WTC11 (cell line): Measurements from ENCODE around the gene WDR18. TPM values are rescaled to one million over a fixed set of nuclear protein-coding genes. Genes with fewer than 3 reads are reported as not detected.

Experiments used
- ATAC-seq: fragments of 200-7000 bp; cut with Tn5 transposase; 2 replicates; pipeline ENCODE4 v1.10.0; 2021; ENCODE audit warnings: mild to moderate bottlenecking, moderate library complexity
- CTCF ChIA-PET: fragments of 300-600 bp; sonication (Branson Sonifier 250); formaldehyde crosslinking; loops from one replicate; lab custom pipeline; 2021; ENCODE audit warnings: antibody characterized with exemption; lab: Charles Lee
- POLR2A ChIA-PET: fragments of 350-600 bp; sonication (Branson Sonifier 250); formaldehyde crosslinking; loops from one replicate; lab custom pipeline; 2021; ENCODE audit warnings: antibody characterized with exemption; lab: Charles Lee
- DNase-seq: peaks from one replicate; pipeline ENCODE4 v3.0.0; 2021; ENCODE audit warnings: low spot score
- H3K27ac Mint-ChIP-seq: 2 replicates; pipeline ENCODE4 v1.8.0; 2021; ENCODE audit warnings: mixed read lengths
- H3K27me3 Mint-ChIP-seq: 2 replicates; pipeline ENCODE4 v1.8.0; 2021; ENCODE audit warnings: low read depth, mild to moderate bottlenecking, moderate library complexity, mixed read lengths
- H3K36me3 Mint-ChIP-seq: 2 replicates; pipeline ENCODE4 v1.8.0; 2021; ENCODE audit warnings: mixed read lengths
- H3K4me1 Mint-ChIP-seq: 2 replicates; pipeline ENCODE4 v1.8.0; 2022; ENCODE audit warnings: mixed read lengths
- H3K4me3 Mint-ChIP-seq: 2 replicates; pipeline ENCODE4 v1.8.0; 2021; ENCODE audit warnings: mild to moderate bottlenecking, moderate library complexity, mixed read lengths
- H3K9me3 Mint-ChIP-seq: 2 replicates; pipeline ENCODE4 v1.8.0; 2021; ENCODE audit warnings: mixed read lengths
- CREB1 ChIP-seq: sonication (generic); formaldehyde crosslinking; IDR thresholded peaks from 2 replicates; pipeline ENCODE4 v1.8.0; 2023; ENCODE audit warnings: mild to moderate bottlenecking, missing genetic modification reagents
- CTCF ChIP-seq: fragments of 200-600 bp; IDR thresholded peaks from 2 replicates; pipeline ENCODE4 v1.8.0; 2022; ENCODE audit warnings: antibody characterized with exemption
- FOXP4 ChIP-seq: sonication (generic); formaldehyde crosslinking; IDR thresholded peaks from 2 replicates; pipeline ENCODE4 v1.8.0; 2022; ENCODE audit warnings: mild to moderate bottlenecking, missing genetic modification reagents
- GABPB1 ChIP-seq: sonication (generic); formaldehyde crosslinking; IDR thresholded peaks from 2 replicates; pipeline ENCODE4 v1.8.1; 2023; ENCODE audit warnings: mild to moderate bottlenecking, missing genetic modification reagents
- GTF2I ChIP-seq: fragments of 250-450 bp; sonication (Bioruptor Pico); conservative IDR thresholded peaks from 2 replicates; pipeline ENCODE4 v1.4.0; 2021; ENCODE audit warnings: mild to moderate bottlenecking
- HMGXB4 ChIP-seq: sonication (generic); formaldehyde crosslinking; IDR thresholded peaks from 2 replicates; pipeline ENCODE4 v1.8.1; 2023; ENCODE audit warnings: mild to moderate bottlenecking, moderate library complexity, missing genetic modification reagents
- KAT7 ChIP-seq: sonication (generic); formaldehyde crosslinking; IDR thresholded peaks from 2 replicates; pipeline ENCODE4 v1.8.1; 2023; ENCODE audit warnings: missing genetic modification reagents, mild to moderate bottlenecking, borderline replicate concordance
- NR2C2 ChIP-seq: sonication (generic); formaldehyde crosslinking; IDR thresholded peaks from 2 replicates; pipeline ENCODE4 v1.8.0; 2022; ENCODE audit warnings: mild to moderate bottlenecking, missing genetic modification reagents
- OVOL2 ChIP-seq: fragments of 250-450 bp; sonication (Bioruptor Pico); IDR thresholded peaks from 2 replicates; pipeline ENCODE4 v1.9.0; 2021; ENCODE audit warnings: mild to moderate bottlenecking, borderline replicate concordance
- PRDM15 ChIP-seq: sonication (generic); formaldehyde crosslinking; IDR thresholded peaks from 2 replicates; pipeline ENCODE4 v1.8.0; 2022; ENCODE audit warnings: missing genetic modification reagents
- SMAD3 ChIP-seq: sonication (generic); formaldehyde crosslinking; IDR thresholded peaks from 2 replicates; pipeline ENCODE4 v1.8.0; 2022; ENCODE audit warnings: missing genetic modification reagents, mild to moderate bottlenecking, borderline replicate concordance
- SP1 ChIP-seq: sonication (generic); formaldehyde crosslinking; conservative IDR thresholded peaks from 2 replicates; pipeline ENCODE4 v1.8.1; 2022; ENCODE audit warnings: missing genetic modification reagents
- STAT6 ChIP-seq: sonication (generic); formaldehyde crosslinking; conservative IDR thresholded peaks from 2 replicates; pipeline ENCODE4 v1.8.1; 2023; ENCODE audit warnings: mild to moderate bottlenecking, low read depth, missing genetic modification reagents, moderate library complexity
- TEAD4 ChIP-seq: sonication (generic); formaldehyde crosslinking; IDR thresholded peaks from 2 replicates; pipeline ENCODE4 v1.8.0; 2022; ENCODE audit warnings: mild to moderate bottlenecking, missing genetic modification reagents
- ZNF121 ChIP-seq: sonication (generic); formaldehyde crosslinking; IDR thresholded peaks from 2 replicates; pipeline ENCODE4 v1.8.0; 2023; ENCODE audit warnings: missing genetic modification reagents
- ZNF423 ChIP-seq: fragments of 250-450 bp; sonication (Bioruptor Pico); IDR thresholded peaks from 2 replicates; pipeline ENCODE4 v2.1.2; 2022; ENCODE audit warnings: mild to moderate bottlenecking, moderate library complexity
- total RNA-seq: library from RNA; stranded (reverse); gene quantifications from 3 replicates; pipeline ENCODE4 v1.2.3, GENCODE V29; 2021

The WDR18 gene
- total RNA-seq, 1 experiment from 2014 or later, result 140 TPM

- no peak for TF ChIP-seq STAT6 (CRISPR knock-in tag)
- TF ChIP-seq HMGXB4 (CRISPR knock-in tag), result 0 out of 2 replicates have a peak, but pooled peaks have one; percentile 33
- no peak for TF ChIP-seq GABPB1
- TF ChIP-seq CREB1 (CRISPR knock-in tag), result no peak
- TF ChIP-seq NR2C2 (CRISPR knock-in tag), result peak; percentile 89
- TF ChIP-seq SMAD3 (CRISPR knock-in tag), result no peak
- TF ChIP-seq, all 79 proteins: peak for 7
These were observed 3.8 kb upstream of the WDR18 start (continued) for GRCh38 chr19:980133-980998.

GRCh38 chr19:982567-983170 is 1.5 kb upstream of the WDR18 start:
- ATAC-seq (peak; percentile 79), DNase-seq (peak; percentile 86)
- ChIA-PET POLR2A (interaction anchor here (0.7 kb wide), 1 partner anchor 60 kb away, joined by 6 read pairs; no protein-coding TSS in a partner anchor), CTCF (interaction anchor here (0.6 to 2.4 kb wide), 4 partner anchors 12 to 126 kb away, joined by 3 to 24 read pairs (median 6); no protein-coding TSS in a partner anchor)
- Mint-ChIP-seq H3K27ac (no peak overlapping the region), H3K4me1 (peaks cover 18% of the 10 kb centered on the region), H3K27me3 (no peaks in the 10 kb centered on the region), H3K36me3 (peaks cover 8% of the 10 kb centered on the region; the same call in 1 of the 2 replicates), H3K9me3 (no peaks in the 10 kb centered on the region), H3K4me3 (no peak overlapping the region; the same call in 1 of the 2 replicates)
- TF ChIP-seq CTCF (peak; percentile 97), OVOL2 (CRISPR knock-in tag) (no peak), TEAD4 (CRISPR knock-in tag) (no peak), FOXP4 (peak; percentile 50; the same call in 1 of the 2 replicates), KAT7 (CRISPR knock-in tag) (0 out of 2 replicates have a peak, but pooled peaks have one; percentile 35), ZNF423 (peak; percentile 55; the same call in 1 of the 2 replicates), GTF2I (CRISPR knock-in tag) (peak; percentile 62; the same call in 1 of the 2 replicates), SP1 (CRISPR knock-in tag) (peak; percentile 58; the same call in 1 of the 2 replicates), HMGXB4 (CRISPR knock-in tag) (peak; percentile 89), ZNF121 (0 out of 2 replicates have a peak, but pooled peaks have one; percentile 24), PRDM15 (CRISPR knock-in tag) (peak; percentile 87)
